Hepatocyte (in vitro differentiated cells): ENCODE results near the gene PPP1CA. TPM values are rescaled to one million over a fixed set of nuclear protein-coding genes. Genes with fewer than 3 reads are reported as not detected.

Source experiments
- DNase-seq: peaks from one replicate; pipeline ENCODE4 v3.0.0-alpha.2; 2016; ENCODE audit warnings: low spot score
- H2AFZ ChIP-seq: fragments of 200-600 bp; sonication (generic); 2 replicates; pipeline ENCODE4 v1.6.0; 2016; ENCODE audit warnings: antibody characterized with exemption, mild to moderate bottlenecking
- H3K27ac ChIP-seq: fragments of 200-600 bp; sonication (generic); 2 replicates; pipeline ENCODE4 v1.5.1; 2016; ENCODE audit warnings: mild to moderate bottlenecking
- H3K27me3 ChIP-seq: fragments of 200-600 bp; sonication (generic); 2 replicates; pipeline ENCODE4 v1.6.1; 2016
- H3K36me3 ChIP-seq: fragments of 200-600 bp; sonication (generic); replicated peaks from 2 replicates; pipeline ENCODE4 v1.5.1; 2016; ENCODE audit warnings: low read depth; ENCODE audit not compliant: insufficient read depth
- H3K4me1 ChIP-seq: fragments of 200-600 bp; sonication (generic); 2 replicates; pipeline ENCODE4 v1.5.1; 2016; ENCODE audit warnings: mild to moderate bottlenecking, moderate library complexity; ENCODE audit not compliant: insufficient read depth
- H3K4me2 ChIP-seq: fragments of 200-600 bp; sonication (generic); 2 replicates; pipeline ENCODE4 v1.6.0; 2016
- H3K4me3 ChIP-seq: fragments of 200-600 bp; sonication (generic); 2 replicates; pipeline ENCODE4 v1.5.1; 2016; ENCODE audit warnings: mild to moderate bottlenecking
- H3K79me2 ChIP-seq: fragments of 200-600 bp; sonication (generic); 2 replicates; pipeline ENCODE4 v1.6.0; 2017; ENCODE audit warnings: mild to moderate bottlenecking
- H3K9me2 ChIP-seq: fragments of 200-600 bp; sonication (generic); replicated peaks from 2 replicates; pipeline ENCODE4 v1.6.0; 2017; ENCODE audit warnings: mild to moderate bottlenecking; ENCODE audit not compliant: insufficient read depth
- H3K9me3 ChIP-seq: fragments of 200-600 bp; sonication (generic); 2 replicates; pipeline ENCODE4 v1.5.1; 2016; ENCODE audit warnings: low read depth, mild to moderate bottlenecking
- H4K20me1 ChIP-seq: fragments of 200-600 bp; sonication (generic); 2 replicates; pipeline ENCODE4 v1.6.0; 2016; ENCODE audit warnings: mild to moderate bottlenecking; ENCODE audit not compliant: insufficient read depth, poor library complexity, severe bottlenecking
- EZH2 ChIP-seq: fragments of 200-600 bp; sonication (generic); IDR thresholded peaks from 2 replicates; pipeline ENCODE4 v1.6.1; 2016; ENCODE audit warnings: antibody characterized with exemption, mild to moderate bottlenecking, borderline replicate concordance
- EZH2phosphoT487 ChIP-seq: fragments of 200-600 bp; sonication (generic); IDR thresholded peaks from one replicate; pipeline ENCODE4 v1.6.1; 2018; ENCODE audit warnings: antibody characterized with exemption, mild to moderate bottlenecking, low read depth, moderate library complexity; ENCODE audit not compliant: unreplicated experiment, severe bottlenecking
- WGBS: methylation state at CpG from one replicate; pipeline ENCODE4 v1.1.6; 2016; ENCODE audit warnings: low lambda C conversion rate; ENCODE audit errors: missing lambda C conversion rate; 5-methylcytosine and 5-hydroxymethylcytosine counted together
- polyA plus RNA-seq: library from polyadenylated mRNA; unstranded; fragments of >200 nt; fragmentation: Nextera tagmentation; extraction: Ambion mirVana; gene quantifications from 2 replicates; pipeline ENCODE4 v1.2.1, GENCODE V29; 2016
- total RNA-seq: library from RNA; depleted of rRNA; stranded (reverse); fragments of >200 nt; gene quantifications from 2 replicates; pipeline ENCODE4 v1.2.3, GENCODE V29; 2014
- TF ChIP-seq, protein P1 (sequence below): fragments of 200-600 bp; sonication (generic); IDR thresholded peaks from 2 replicates; pipeline ENCODE4 v1.5.1; 2016; ENCODE audit warnings: antibody characterized with exemption, mild to moderate bottlenecking; ENCODE audit not compliant: poor library complexity

PPP1CA gene
- total RNA-seq (146 and 152 TPM in 2 replicates), polyA plus RNA-seq (242 TPM in 2 replicates)

DNA sequence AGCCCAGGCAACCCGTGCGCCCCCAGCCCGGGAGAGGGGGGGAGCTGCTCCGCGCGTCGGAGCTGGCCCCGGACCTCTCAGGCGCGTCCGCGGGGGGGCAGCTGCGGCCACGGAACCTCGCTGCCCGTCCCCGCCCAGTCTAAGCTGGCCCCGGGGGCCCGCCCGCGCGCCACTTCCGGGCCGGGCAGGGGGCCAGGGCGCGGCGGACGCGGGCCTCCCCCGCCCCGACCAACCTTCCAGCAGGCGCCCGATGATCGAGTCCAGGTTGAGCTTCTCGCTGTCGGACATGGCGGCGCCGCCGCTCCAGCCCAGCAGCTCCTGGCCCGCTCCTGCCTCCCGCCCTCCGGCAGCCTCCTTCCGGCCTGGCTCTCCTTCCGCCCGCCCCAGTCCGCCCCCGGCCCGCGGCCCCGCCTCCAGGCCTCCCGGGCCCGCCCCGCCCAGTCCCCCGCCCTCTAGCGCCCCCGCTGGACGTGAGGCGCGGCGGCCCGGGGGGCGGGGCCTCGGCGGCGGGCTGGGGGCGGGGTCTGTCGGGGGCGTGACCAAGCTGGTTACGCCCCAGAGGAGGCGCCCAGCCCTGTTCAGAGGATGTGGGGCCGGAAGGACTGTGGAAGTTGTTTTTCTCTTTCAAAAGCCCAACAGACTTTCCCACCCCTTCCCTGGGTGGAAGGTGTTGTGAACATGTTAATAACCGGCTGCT is at the start of gene PPP1CA:
Gene PPP1CA (minus strand): TSS at position 364 of the 697 bp plus-strand sequence. CDS start 76 bp downstream, at position 288.
- H3K4me1 ChIP-seq = peaks cover 15% of the 10 kb centered on the region
- H3K27me3 ChIP-seq = no peaks in the 10 kb centered on the region
- peak; percentile 96 for DNase-seq
- H3K4me3 ChIP-seq = peak within 1 kb of the TSS; percentile 98
- H3K36me3 ChIP-seq = no peaks in the 10 kb centered on the region
- peak within 1 kb of the TSS; percentile 94 for H3K4me2 ChIP-seq
- TF ChIP-seq, protein P1, sequence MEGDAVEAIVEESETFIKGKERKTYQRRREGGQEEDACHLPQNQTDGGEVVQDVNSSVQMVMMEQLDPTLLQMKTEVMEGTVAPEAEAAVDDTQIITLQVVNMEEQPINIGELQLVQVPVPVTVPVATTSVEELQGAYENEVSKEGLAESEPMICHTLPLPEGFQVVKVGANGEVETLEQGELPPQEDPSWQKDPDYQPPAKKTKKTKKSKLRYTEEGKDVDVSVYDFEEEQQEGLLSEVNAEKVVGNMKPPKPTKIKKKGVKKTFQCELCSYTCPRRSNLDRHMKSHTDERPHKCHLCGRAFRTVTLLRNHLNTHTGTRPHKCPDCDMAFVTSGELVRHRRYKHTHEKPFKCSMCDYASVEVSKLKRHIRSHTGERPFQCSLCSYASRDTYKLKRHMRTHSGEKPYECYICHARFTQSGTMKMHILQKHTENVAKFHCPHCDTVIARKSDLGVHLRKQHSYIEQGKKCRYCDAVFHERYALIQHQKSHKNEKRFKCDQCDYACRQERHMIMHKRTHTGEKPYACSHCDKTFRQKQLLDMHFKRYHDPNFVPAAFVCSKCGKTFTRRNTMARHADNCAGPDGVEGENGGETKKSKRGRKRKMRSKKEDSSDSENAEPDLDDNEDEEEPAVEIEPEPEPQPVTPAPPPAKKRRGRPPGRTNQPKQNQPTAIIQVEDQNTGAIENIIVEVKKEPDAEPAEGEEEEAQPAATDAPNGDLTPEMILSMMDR = peak; percentile 51
- no peak for TF ChIP-seq EZH2
- TF ChIP-seq EZH2phosphoT487 = no peak
- H3K9me3 ChIP-seq = no peaks in the 10 kb centered on the region
- no peaks in the 10 kb centered on the region for H3K9me2 ChIP-seq
- H3K79me2 ChIP-seq = peaks cover 23% of the 10 kb centered on the region
- peaks cover 11% of the 10 kb centered on the region for H4K20me1 ChIP-seq
- WGBS = 7% methylated on average over 10 of the region's 73 CpGs
- peak within 1 kb of the TSS; percentile 97 for H3K27ac ChIP-seq
- peak within 1 kb of the TSS; percentile 84 for H2AFZ ChIP-seq

DNA sequence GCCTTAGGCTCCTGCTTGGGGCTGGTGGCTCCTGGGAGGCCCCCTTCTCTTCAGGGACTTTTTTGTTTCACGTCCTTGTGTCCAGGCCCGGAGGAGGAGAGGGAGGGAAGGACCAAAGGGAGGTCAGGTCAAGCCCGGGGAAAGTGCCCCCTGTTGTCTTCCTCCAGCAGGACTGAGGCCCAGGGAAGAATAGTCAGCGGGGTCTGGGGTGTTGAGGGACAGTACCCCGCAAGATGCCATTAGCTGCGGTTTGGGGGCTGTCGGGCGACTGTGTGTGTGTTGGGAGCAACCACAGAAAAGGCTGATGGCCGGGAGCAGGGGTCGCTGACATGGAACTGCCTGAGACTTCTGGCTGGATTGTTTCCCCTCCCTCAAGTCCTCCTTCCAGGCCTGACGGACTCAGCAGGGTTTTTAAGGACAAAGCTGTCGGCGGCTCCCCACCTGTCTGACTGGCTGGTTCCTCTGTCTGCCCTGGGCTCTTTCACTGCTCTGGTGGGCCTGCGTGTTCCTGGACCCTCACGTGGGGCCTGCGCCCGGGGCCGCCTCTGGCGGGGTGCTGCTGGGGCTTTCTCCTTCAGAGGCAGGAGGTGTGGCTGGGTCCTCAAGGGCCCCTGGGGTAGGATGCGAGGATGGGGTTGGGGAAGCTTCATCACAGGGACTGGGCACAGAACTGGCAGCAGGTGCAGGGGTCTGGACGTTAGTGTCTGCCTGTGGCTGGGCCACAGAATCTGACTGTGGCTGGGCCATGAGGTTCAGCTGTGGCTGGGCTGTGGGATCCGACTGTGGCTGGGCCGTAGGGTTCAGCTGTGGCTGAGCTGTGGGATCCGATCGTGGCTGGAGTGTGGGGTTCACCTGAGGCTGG is 49.4 kb upstream of the PPP1CA start:
- no peaks in the 10 kb centered on the region for H3K27me3 ChIP-seq
- no peaks in the 10 kb centered on the region for H3K79me2 ChIP-seq
- WGBS = 87% methylated on average over 23 of the region's 25 CpGs
- H2AFZ ChIP-seq = no peak overlapping the region
- no peak overlapping the region for H3K4me2 ChIP-seq
- H3K9me2 ChIP-seq = no peaks in the 10 kb centered on the region
- H3K36me3 ChIP-seq = no peaks in the 10 kb centered on the region
- H3K4me3 ChIP-seq = no peak overlapping the region
- H3K4me1 ChIP-seq = no peaks in the 10 kb centered on the region
- no peak overlapping the region for H3K27ac ChIP-seq
- TF ChIP-seq, protein P1 = no peak
- TF ChIP-seq EZH2 (no peak), EZH2phosphoT487 (no peak)
- no peak for DNase-seq
- H4K20me1 ChIP-seq = no peaks in the 10 kb centered on the region
- H3K9me3 ChIP-seq = no peaks in the 10 kb centered on the region

DNA sequence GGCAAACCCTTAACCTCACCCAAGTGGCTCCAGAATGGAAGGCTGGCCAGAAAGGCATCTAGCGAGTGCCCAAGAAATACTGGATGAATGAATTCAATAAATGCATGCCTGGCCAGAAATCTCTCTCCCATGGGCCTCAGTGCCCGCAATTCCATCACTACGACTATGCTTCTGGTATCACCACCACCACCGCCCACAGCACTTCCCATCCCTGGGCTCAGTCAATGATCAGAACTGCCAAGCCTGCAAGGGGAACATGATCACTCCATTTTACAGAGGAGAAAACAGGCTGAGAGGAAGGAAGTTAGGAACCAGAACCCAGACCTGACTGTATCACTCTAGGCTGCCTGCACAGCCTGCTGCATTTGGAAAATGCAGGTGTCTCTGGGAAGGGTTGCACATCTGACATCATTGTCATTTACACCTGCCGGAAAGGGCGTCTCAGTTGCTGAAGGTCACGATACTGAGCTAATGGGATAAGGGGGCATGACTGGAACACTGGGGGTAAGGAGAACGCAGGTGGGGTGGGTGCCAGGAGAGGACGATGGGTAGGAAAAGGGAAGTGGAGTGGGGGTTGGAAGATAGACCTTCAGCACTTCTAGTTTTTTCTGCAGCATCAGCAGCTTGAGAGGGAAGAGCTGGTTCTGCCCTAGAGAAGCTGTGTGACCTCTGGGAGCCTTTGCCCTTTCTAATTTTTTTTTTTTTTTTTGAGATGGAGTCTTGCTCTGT is 47.6 kb upstream of the PPP1CA start:
- no peaks in the 10 kb centered on the region for H3K36me3 ChIP-seq
- H3K27ac ChIP-seq = no peak overlapping the region
- H3K4me1 ChIP-seq = peaks cover 6% of the 10 kb centered on the region
- no peak overlapping the region for H3K4me3 ChIP-seq
- H2AFZ ChIP-seq = no peak overlapping the region
- no peak for DNase-seq
- no peak overlapping the region for H3K4me2 ChIP-seq
- peaks cover 5% of the 10 kb centered on the region for H3K79me2 ChIP-seq
- H3K9me3 ChIP-seq = no peaks in the 10 kb centered on the region
- 84% methylated on average over 9 of the region's 9 CpGs for WGBS
- TF ChIP-seq, protein P1 = no peak
- TF ChIP-seq EZH2 (no peak), EZH2phosphoT487 (no peak)
- H3K27me3 ChIP-seq = no peaks in the 10 kb centered on the region
- H4K20me1 ChIP-seq = no peaks in the 10 kb centered on the region
- no peaks in the 10 kb centered on the region for H3K9me2 ChIP-seq
